Dedifferentiated amniotic fluid mesenchymal stem cell (primary cell): ENCODE measurements around the gene MCOLN1.

ENCODE experiments used
- DNase-seq: peaks from one replicate; pipeline ENCODE4 v3.0.0-alpha.2; 2016; ENCODE audit errors: extremely low spot score

Gene MCOLN1

GRCh38 chr19:7542556-7543348, 20.3 kb downstream of the MCOLN1 start:
- DNase-seq, result no peak

GRCh38 chr19:7544626-7545025, 22.2 kb downstream of the MCOLN1 start:
- no peak for DNase-seq

- no peak for DNase-seq
Observed at GRCh38 chr19:7545300-7545699, 22.9 kb downstream of the MCOLN1 start.

- DNase-seq, result no peak
Observed at GRCh38 chr19:7545904-7546303, 23.5 kb downstream of the MCOLN1 start.

- DNase-seq, result no peak
Observed at GRCh38 chr19:7547159-7547558, 24.7 kb downstream of the MCOLN1 start.

- no peak for DNase-seq
Observed at GRCh38 chr19:7549429-7550148, 27.2 kb downstream of the MCOLN1 start.

- DNase-seq, result no peak
Observed at GRCh38 chr19:7550169-7550770, 27.8 kb downstream of the MCOLN1 start.

- DNase-seq, result no peak
Observed at GRCh38 chr19:7550987-7551761, 28.8 kb downstream of the MCOLN1 start.

- no peak for DNase-seq
Observed at GRCh38 chr19:7552781-7553180, 30.4 kb downstream of the MCOLN1 start.

GRCh38 chr19:7554565-7554964, 32.1 kb downstream of the MCOLN1 start:
- no peak for DNase-seq

GRCh38 chr19:7554990-7555864, 32.8 kb downstream of the MCOLN1 start:
- DNase-seq, result no peak

- no peak for DNase-seq
Observed at GRCh38 chr19:7556696-7557315, 34.4 kb downstream of the MCOLN1 start.

GRCh38 chr19:7558667-7559066, 36.2 kb downstream of the MCOLN1 start:
- no peak for DNase-seq

GRCh38 chr19:7559102-7559501, 36.7 kb downstream of the MCOLN1 start:
- DNase-seq, result no peak

- no peak for DNase-seq
Observed at GRCh38 chr19:7560255-7560654, 37.8 kb downstream of the MCOLN1 start.

GRCh38 chr19:7561325-7561724, 38.9 kb downstream of the MCOLN1 start:
- DNase-seq, result no peak

- no peak for DNase-seq
Observed at GRCh38 chr19:7562646-7563393, 40.4 kb downstream of the MCOLN1 start.

GRCh38 chr19:7564866-7565265, 42.4 kb downstream of the MCOLN1 start:
- DNase-seq, result no peak

- no peak for DNase-seq
Observed at GRCh38 chr19:7565332-7565731, 42.9 kb downstream of the MCOLN1 start.

GRCh38 chr19:7570761-7571160, 48.3 kb downstream of the MCOLN1 start:
- DNase-seq, result no peak
